ENCODE measurements around the gene ATE1. TPM values are rescaled to one million over a fixed set of nuclear protein-coding genes. Genes with fewer than 3 reads are reported as not detected.
"Not testable (repeated sequence)": the region's sequence is repeated elsewhere in the genome, so short reads cannot be mapped to it uniquely, and the experiment has no call there.

ATE1 gene
- polyA plus RNA-seq, 1 donor, result 22.3 TPM

GRCh38 chr10:121781101-121781500 is 146.7 kb downstream of the ATE1 start:
- no peak for DNase-seq

- no peak for DNase-seq
Measured at GRCh38 chr10:121774813-121775212, 153.0 kb downstream of the ATE1 start.

GRCh38 chr10:121774404-121774803 is 153.4 kb downstream of the ATE1 start:
- DNase-seq, result no peak

- no peak for DNase-seq
Measured at GRCh38 chr10:121772884-121773283, 154.9 kb downstream of the ATE1 start.

GRCh38 chr10:121772406-121772805 is 155.4 kb downstream of the ATE1 start:
- no peak for DNase-seq

GRCh38 chr10:121771966-121772365 is 155.9 kb downstream of the ATE1 start:
- DNase-seq, result no peak

GRCh38 chr10:121766426-121766825 is 161.4 kb downstream of the ATE1 start:
- no peak for DNase-seq

- no peak for DNase-seq
Measured at GRCh38 chr10:121765204-121765603, 162.6 kb downstream of the ATE1 start.

- no peak for DNase-seq
Measured at GRCh38 chr10:121764233-121764942, 163.4 kb downstream of the ATE1 start.

- not testable (repeated sequence) for DNase-seq
Measured at GRCh38 chr10:121757241-121757640, 170.6 kb downstream of the ATE1 start.

- DNase-seq, result not testable (repeated sequence)
Measured at GRCh38 chr10:121755496-121755895, 172.3 kb downstream of the ATE1 start.

- no peak for DNase-seq
Measured at GRCh38 chr10:121754666-121755065, 173.2 kb downstream of the ATE1 start.

- no peak for DNase-seq
Measured at GRCh38 chr10:121753726-121754476, 173.9 kb downstream of the ATE1 start.

- no peak for DNase-seq
Measured at GRCh38 chr10:121751191-121751760, 176.6 kb downstream of the ATE1 start.

GRCh38 chr10:121747163-121747775 is 180.6 kb downstream of the ATE1 start:
- DNase-seq, result no peak

GRCh38 chr10:121741248-121741792 is 186.5 kb downstream of the ATE1 start:
- no peak for DNase-seq

GRCh38 chr10:121740069-121740468 is 187.8 kb downstream of the ATE1 start:
- DNase-seq, result no peak

- no peak for DNase-seq
Measured at GRCh38 chr10:121739114-121739513, 188.7 kb downstream of the ATE1 start.

- no peak for DNase-seq
Measured at GRCh38 chr10:121736315-121737130, 191.3 kb downstream of the ATE1 start.

- DNase-seq, result no peak
Measured at GRCh38 chr10:121735263-121735662, 192.6 kb downstream of the ATE1 start.

GRCh38 chr10:121734589-121735045 is 193.2 kb downstream of the ATE1 start:
- peak; percentile 8 for DNase-seq

Data from hindlimb muscle (tissue), 1 donor.